Measurements from ENCODE around the gene SF3B6. TPM values are rescaled to one million over a fixed set of nuclear protein-coding genes. Genes with fewer than 3 reads are reported as not detected.

Gene SF3B6
- total and polyA plus RNA-seq, 9 of the 15 experiments (the other 6 are each of a cell fraction or from before 2014, with no cell fraction given), result 146 to 591 (median 295) TPM

- Histone ChIP-seq H4K20me1 (replicated peaks; ENCODE audit: control insufficient read depth, insufficient read depth, low read length) (no peaks in the 10 kb centered on the region), H3K4me2 (ENCODE audit: insufficient read depth, low read length) (no peak overlapping the region), H3K27me3 (ENCODE audit: control insufficient read depth in 2 of 2, insufficient read depth in 2 of 2, low read length in 2 of 2) (no peaks in the 10 kb centered on the region), H3K4me3 (no peak overlapping the region), H3K27ac (ENCODE audit: extremely low read depth, low read depth, low read length) (no peak overlapping the region), H3K36me3 (ENCODE audit: control insufficient read depth, insufficient read depth, low read length) (peaks cover 6% of the 10 kb centered on the region; the same call in 2 of the 3 replicates), H3K4me1 (replicated peaks in 1 of 2; ENCODE audit: control insufficient read depth in 2 of 2, insufficient read depth in 2 of 2, low read length in 2 of 2) (peaks cover 12 to 18% of the 10 kb centered on the region in 2 experiments; a peak in 4 of 5 replicates), H3K79me2 (ENCODE audit: control insufficient read depth, insufficient read depth, low read length) (no peaks in the 10 kb centered on the region; the same call in 2 of the 3 replicates), H3K9me3 (replicated peaks; ENCODE audit: control insufficient read depth, insufficient read depth, low read depth, low read length) (no peaks in the 10 kb centered on the region; the same call in 1 of the 2 replicates), H3K9ac (ENCODE audit: insufficient read depth in 1 of 2, low read depth in 2 of 2, low read length in 2 of 2) (no peak overlapping the region), H3K9me1 (ENCODE audit: control insufficient read depth, insufficient read depth, low read length) (no peaks in the 10 kb centered on the region), H2AFZ (ENCODE audit: low read depth, low read length) (no peak overlapping the region)
- in situ Hi-C loops (cut with MboI), result no loop called here
- DNase-seq (ENCODE audit: extremely low read depth in 1 of 4, low spot score in 3 of 4) (no peak), ATAC-seq (no peak), FAIRE-seq (no peak)
- TF ChIP-seq ZNF316 (IDR thresholded peaks at IDR 0.05), result peak; percentile 57; the same call in 1 of the 2 replicates
- TF ChIP-seq E2F5 (CRISPR knock-in tag; IDR thresholded peaks at IDR 0.05), result no peak
- TF ChIP-seq ZBTB49 (CRISPR knock-in tag; IDR thresholded peaks at IDR 0.05; ENCODE audit: borderline replicate concordance), result no peak
- no peak for TF ChIP-seq ELK1 (CRISPR knock-in tag; IDR thresholded peaks at IDR 0.05)
- TF ChIP-seq CBX1 (IDR thresholded peaks at IDR 0.05; ENCODE audit: low read depth), result no peak
- peak; percentile 48 for TF ChIP-seq C11orf30 (IDR thresholded peaks at IDR 0.05; ENCODE audit: low read depth)
- TF ChIP-seq NR3C1 (CRISPR knock-in tag; IDR thresholded peaks at IDR 0.05), result no peak
- BruUV-seq (replicated peaks), result no TSS peak
- intact Hi-C loops (cut with micrococcal nuclease), result no loop called here
- WGBS (ENCODE audit: insufficient coverage, low coverage, missing lambda C conversion rate), result 41% methylated on average over 3 of the region's 3 CpGs
- POLR2A ChIA-PET, result no interaction called here
- CTCF ChIA-PET (ENCODE audit: low intra/inter-chr PET ratio), result no interaction called here
Measured at GRCh38 chr2:24087032-24087431, 10.9 kb upstream of the SF3B6 start.

Measured in K562 (cell line).